Measurements from ENCODE around the gene IMPA2. TPM values are rescaled to one million over a fixed set of nuclear protein-coding genes. Genes with fewer than 3 reads are reported as not detected.

Gene IMPA2
- total RNA-seq, 2 experiments from 2014 or later: 17.7 to 20.8 TPM

DNA sequence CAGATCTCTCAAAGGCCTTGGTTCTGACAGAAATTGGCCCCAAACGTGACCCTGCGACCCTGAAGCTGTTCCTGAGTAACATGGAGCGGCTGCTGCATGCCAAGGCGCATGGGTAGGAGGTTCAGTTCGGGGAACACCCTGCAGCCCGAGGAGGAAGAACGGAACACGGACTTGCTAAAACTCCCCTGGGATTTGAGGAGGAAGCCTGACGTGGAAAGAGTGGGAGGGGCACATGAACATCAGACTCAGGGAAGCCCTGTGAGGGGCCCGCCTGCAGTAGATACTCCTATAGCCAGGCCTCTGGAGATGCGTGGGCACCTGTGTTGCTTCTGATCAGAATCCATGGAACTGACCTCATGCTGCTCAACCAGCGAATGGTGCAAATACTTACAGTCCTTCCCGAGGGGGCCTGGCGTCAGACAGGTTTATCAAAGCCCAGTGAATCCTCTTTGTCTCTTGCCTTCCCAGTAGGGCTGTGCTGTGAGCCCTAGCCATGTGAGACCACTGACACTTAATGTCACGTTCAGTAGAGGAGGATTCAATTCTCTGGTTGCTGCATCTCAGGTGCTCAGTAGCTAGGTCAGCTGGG lies 46.8 kb downstream of the IMPA2 start:
- Mint-ChIP-seq H3K9me3 (no peaks in the 10 kb centered on the region), H3K4me3 (no peak overlapping the region), H3K4me1 (ENCODE audit: low read depth) (no peaks in the 10 kb centered on the region), H3K27me3 (no peaks in the 10 kb centered on the region), H3K27ac (no peak overlapping the region), H3K36me3 (ENCODE audit: low read depth) (no peaks in the 10 kb centered on the region)
- TF ChIP-seq, protein P1, sequence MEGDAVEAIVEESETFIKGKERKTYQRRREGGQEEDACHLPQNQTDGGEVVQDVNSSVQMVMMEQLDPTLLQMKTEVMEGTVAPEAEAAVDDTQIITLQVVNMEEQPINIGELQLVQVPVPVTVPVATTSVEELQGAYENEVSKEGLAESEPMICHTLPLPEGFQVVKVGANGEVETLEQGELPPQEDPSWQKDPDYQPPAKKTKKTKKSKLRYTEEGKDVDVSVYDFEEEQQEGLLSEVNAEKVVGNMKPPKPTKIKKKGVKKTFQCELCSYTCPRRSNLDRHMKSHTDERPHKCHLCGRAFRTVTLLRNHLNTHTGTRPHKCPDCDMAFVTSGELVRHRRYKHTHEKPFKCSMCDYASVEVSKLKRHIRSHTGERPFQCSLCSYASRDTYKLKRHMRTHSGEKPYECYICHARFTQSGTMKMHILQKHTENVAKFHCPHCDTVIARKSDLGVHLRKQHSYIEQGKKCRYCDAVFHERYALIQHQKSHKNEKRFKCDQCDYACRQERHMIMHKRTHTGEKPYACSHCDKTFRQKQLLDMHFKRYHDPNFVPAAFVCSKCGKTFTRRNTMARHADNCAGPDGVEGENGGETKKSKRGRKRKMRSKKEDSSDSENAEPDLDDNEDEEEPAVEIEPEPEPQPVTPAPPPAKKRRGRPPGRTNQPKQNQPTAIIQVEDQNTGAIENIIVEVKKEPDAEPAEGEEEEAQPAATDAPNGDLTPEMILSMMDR (IDR thresholded peaks at IDR 0.05): no peak
- ATAC-seq (no peak), DNase-seq (no peak)
- intact Hi-C loops (cut with micrococcal nuclease): no loop called here
- ChIA-PET CTCF (no interaction called here), POLR2A (interaction anchor here (0.5 to 0.9 kb wide), 2 partner anchors 16 to 48 kb away, joined by 3 read pairs; no protein-coding TSS in a partner anchor)

DNA sequence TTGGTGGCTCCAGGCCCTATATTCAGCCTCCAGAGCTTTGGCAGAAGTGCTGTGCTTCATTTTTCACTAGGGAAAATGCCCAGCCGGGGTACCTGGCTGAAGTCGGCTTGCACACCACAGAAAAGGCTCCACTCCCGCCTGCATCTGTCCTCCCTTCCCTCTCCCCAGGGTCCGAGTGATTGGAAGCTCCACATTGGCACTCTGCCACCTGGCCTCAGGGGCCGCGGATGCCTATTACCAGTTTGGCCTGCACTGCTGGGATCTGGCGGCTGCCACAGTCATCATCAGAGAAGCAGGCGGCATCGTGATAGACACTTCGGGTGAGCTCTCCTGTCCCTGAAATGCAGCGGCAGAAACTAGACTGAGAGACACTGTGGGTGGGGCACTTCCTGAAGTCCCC lies 47.4 kb downstream of the IMPA2 start:
- CTCF ChIA-PET: interaction anchor here (2.3 kb wide), 1 partner anchor 10 kb away, joined by 14 read pairs; no protein-coding TSS in a partner anchor
- intact Hi-C loops (cut with micrococcal nuclease): no loop called here
- ATAC-seq (no peak), DNase-seq (no peak)
- Mint-ChIP-seq H3K27ac (no peak overlapping the region), H3K36me3 (ENCODE audit: low read depth) (no peaks in the 10 kb centered on the region), H3K4me1 (ENCODE audit: low read depth) (no peaks in the 10 kb centered on the region), H3K27me3 (no peaks in the 10 kb centered on the region), H3K9me3 (no peaks in the 10 kb centered on the region), H3K4me3 (no peak overlapping the region)
- TF ChIP-seq, protein P1 (IDR thresholded peaks at IDR 0.05): no peak
- POLR2A ChIA-PET: interaction anchor here (0.5 to 0.9 kb wide), 2 partner anchors 16 to 48 kb away, joined by 3 read pairs; no protein-coding TSS in a partner anchor

DNA sequence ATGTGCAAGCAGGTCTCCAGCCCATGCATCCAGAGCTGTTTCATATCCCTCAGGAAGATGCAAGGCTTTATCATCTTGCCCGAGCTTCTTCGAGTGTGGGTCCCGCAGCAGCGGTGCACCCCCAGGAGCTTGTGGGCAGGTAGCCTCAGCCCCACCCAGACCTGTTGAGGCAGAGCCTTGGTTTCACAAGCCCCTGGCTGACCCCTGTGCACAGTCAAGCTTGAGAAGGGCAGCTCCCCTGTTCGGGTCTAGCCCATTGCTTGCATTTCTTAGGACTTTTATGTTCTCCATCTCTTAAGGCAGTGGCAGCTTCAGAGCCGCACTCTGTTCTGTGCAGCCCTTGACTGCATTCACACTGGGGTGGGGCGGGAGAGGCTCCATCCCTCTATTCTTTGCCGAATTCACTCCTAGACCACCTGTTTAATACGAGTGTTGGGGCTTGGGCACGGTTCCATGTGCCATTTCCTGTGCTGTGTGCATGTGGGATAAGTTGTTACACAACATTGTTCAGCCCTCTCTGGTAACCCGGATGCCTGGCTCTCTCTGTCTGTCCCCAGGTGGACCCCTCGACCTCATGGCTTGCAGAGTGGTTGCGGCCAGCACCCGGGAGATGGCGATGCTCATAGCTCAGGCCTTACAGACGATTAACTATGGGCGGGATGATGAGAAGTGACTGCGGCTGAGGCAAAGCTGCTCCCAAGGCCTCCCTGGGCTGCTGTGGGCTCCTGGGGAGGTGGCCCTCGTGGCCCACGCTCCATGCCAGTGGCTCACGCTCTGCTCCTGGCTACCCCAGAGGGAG lies 48.7 kb downstream of the IMPA2 start:
- no peaks in the 10 kb centered on the region for H3K4me1 Mint-ChIP-seq (ENCODE audit: low read depth)
- CTCF ChIA-PET: interaction anchor here (0.9 to 2.3 kb wide), 2 partner anchors 9 to 375 kb away, joined by 3 to 14 read pairs; no protein-coding TSS in a partner anchor
- no peaks in the 10 kb centered on the region for H3K9me3 Mint-ChIP-seq
- H3K36me3 Mint-ChIP-seq (ENCODE audit: low read depth): no peaks in the 10 kb centered on the region
- no peaks in the 10 kb centered on the region for H3K27me3 Mint-ChIP-seq
- POLR2A ChIA-PET: no interaction called here
- TF ChIP-seq, protein P1 (IDR thresholded peaks at IDR 0.05): no peak
- intact Hi-C loops (cut with micrococcal nuclease): no loop called here
- H3K27ac Mint-ChIP-seq: no peak overlapping the region
- ATAC-seq: no peak
- DNase-seq: no peak
- H3K4me3 Mint-ChIP-seq: no peak overlapping the region

DNA sequence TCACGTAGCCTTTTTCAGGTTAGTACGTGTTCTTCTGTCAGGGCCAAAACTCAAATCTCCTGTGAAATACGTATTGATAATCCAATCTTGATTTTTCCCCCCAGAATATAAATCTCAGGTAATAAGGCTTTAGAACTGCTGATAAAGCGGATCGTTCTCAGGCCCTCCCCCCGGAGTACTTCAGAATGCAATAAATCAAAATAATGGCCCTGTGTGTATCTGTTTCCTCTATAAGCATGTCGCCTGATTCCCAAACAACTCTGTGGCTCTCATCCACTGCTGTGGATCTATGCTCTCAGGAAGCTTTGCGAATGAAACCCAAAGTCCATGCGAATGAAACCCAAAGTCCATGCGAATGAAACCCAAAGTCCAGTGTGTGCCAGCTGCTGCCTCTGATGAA lies 49.4 kb downstream of the IMPA2 start:
- Mint-ChIP-seq H3K27me3 (no peaks in the 10 kb centered on the region), H3K4me1 (ENCODE audit: low read depth) (no peaks in the 10 kb centered on the region), H3K36me3 (ENCODE audit: low read depth) (no peaks in the 10 kb centered on the region), H3K27ac (no peak overlapping the region), H3K9me3 (no peaks in the 10 kb centered on the region), H3K4me3 (no peak overlapping the region)
- DNase-seq (no peak), ATAC-seq (no peak)
- ChIA-PET POLR2A (no interaction called here), CTCF (interaction anchor here (0.6 to 2.3 kb wide), 3 partner anchors 8 to 376 kb away, joined by 3 to 14 read pairs (median 3); no protein-coding TSS in a partner anchor)
- TF ChIP-seq, protein P1 (IDR thresholded peaks at IDR 0.05): no peak
- intact Hi-C loops (cut with micrococcal nuclease): no loop called here

DNA sequence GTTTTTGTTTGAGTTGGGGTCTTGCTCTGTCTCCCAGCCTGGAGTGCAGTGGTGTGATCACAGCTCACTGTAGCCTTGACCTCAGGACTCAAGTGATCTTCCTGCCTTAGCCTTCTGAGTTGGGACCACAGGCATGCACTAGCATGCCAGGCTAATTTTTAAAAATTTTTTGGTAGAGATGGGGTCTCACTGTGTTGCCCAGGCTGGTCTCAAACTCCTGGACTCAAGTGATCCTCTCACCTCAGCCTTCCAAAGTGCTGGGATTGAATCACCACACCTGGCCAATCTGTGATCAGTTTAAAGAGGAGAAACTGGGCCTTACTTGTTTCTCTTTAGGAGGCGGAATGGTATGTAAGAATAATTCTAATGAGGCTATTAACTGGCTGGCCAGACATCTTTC lies 49.9 kb downstream of the IMPA2 start:
- intact Hi-C loops (cut with micrococcal nuclease): no loop called here
- H3K4me3 Mint-ChIP-seq: no peak overlapping the region
- POLR2A ChIA-PET: interaction anchor here (0.6 to 1.8 kb wide), 2 partner anchors 36 to 375 kb away, joined by 3 to 4 read pairs; no protein-coding TSS in a partner anchor
- no peak for DNase-seq
- H3K36me3 Mint-ChIP-seq (ENCODE audit: low read depth): no peaks in the 10 kb centered on the region
- CTCF ChIA-PET: interaction anchor here (0.6 to 0.9 kb wide), 2 partner anchors 93 to 376 kb away, joined by 3 read pairs; no protein-coding TSS in a partner anchor
- H3K4me1 Mint-ChIP-seq (ENCODE audit: low read depth): no peaks in the 10 kb centered on the region
- no peaks in the 10 kb centered on the region for H3K27me3 Mint-ChIP-seq
- no peaks in the 10 kb centered on the region for H3K9me3 Mint-ChIP-seq
- H3K27ac Mint-ChIP-seq: no peak overlapping the region
- ATAC-seq: no peak
- TF ChIP-seq, protein P1 (IDR thresholded peaks at IDR 0.05): no peak

Data from activated CD8-positive, alpha-beta T cell treated with anti-CD3 and anti-CD28 coated beads for 36 hours (primary cell).